ENCODE results near the gene CCDC195.
"Not testable (repeated sequence)": the region's sequence is repeated elsewhere in the genome, so short reads cannot be mapped to it uniquely, and the experiment has no call there.

The CCDC195 gene

GRCh38 chr2:224709301-224709700 is 6.9 kb downstream of the CCDC195 start:
- no peak for DNase-seq (ENCODE audit: low read depth, low spot score)
- H3K4me3 ChIP-seq (ENCODE audit: low read length) = no peak overlapping the region

- no peak overlapping the region for H3K4me3 ChIP-seq (ENCODE audit: low read length)
- no peak for DNase-seq (ENCODE audit: low read depth, low spot score)
Measured at GRCh38 chr2:224694502-224694901, 21.7 kb downstream of the CCDC195 start.

GRCh38 chr2:224691563-224691962 is 24.6 kb downstream of the CCDC195 start:
- H3K4me3 ChIP-seq (ENCODE audit: low read length) = no peak overlapping the region
- no peak for DNase-seq (ENCODE audit: low read depth, low spot score)

GRCh38 chr2:224690868-224691267 is 25.3 kb downstream of the CCDC195 start:
- H3K4me3 ChIP-seq (ENCODE audit: low read length) = no peak overlapping the region

GRCh38 chr2:224689539-224689938 is 26.6 kb downstream of the CCDC195 start:
- no peak for DNase-seq (ENCODE audit: low read depth, low spot score)
- H3K4me3 ChIP-seq (ENCODE audit: low read length) = no peak overlapping the region

More at GRCh38 chr2:224690868-224691267, 25.3 kb downstream of the CCDC195 start:
- no peak for DNase-seq (ENCODE audit: low read depth, low spot score)

- no peak overlapping the region for H3K4me3 ChIP-seq (ENCODE audit: low read length)
- no peak for DNase-seq (ENCODE audit: low read depth, low spot score)
Measured at GRCh38 chr2:224688997-224689396, 27.2 kb downstream of the CCDC195 start.

GRCh38 chr2:224687156-224687555 is 29.0 kb downstream of the CCDC195 start:
- H3K4me3 ChIP-seq (ENCODE audit: low read length) = no peak overlapping the region
- DNase-seq (ENCODE audit: low read depth, low spot score) = no peak

- no peak for DNase-seq (ENCODE audit: low read depth, low spot score)
- no peak overlapping the region for H3K4me3 ChIP-seq (ENCODE audit: low read length)
Measured at GRCh38 chr2:224685121-224685520, 31.0 kb downstream of the CCDC195 start.

GRCh38 chr2:224682134-224682533 is 34.0 kb downstream of the CCDC195 start:
- DNase-seq (ENCODE audit: low read depth, low spot score) = no peak
- H3K4me3 ChIP-seq (ENCODE audit: low read length) = no peak overlapping the region

- DNase-seq (ENCODE audit: low read depth, low spot score) = no peak
- no peak overlapping the region for H3K4me3 ChIP-seq (ENCODE audit: low read length)
Measured at GRCh38 chr2:224671731-224672130, 44.4 kb downstream of the CCDC195 start.

- H3K4me3 ChIP-seq (ENCODE audit: low read length) = no peak overlapping the region
- no peak for DNase-seq (ENCODE audit: low read depth, low spot score)
Measured at GRCh38 chr2:224670203-224670602, 46.0 kb downstream of the CCDC195 start.

GRCh38 chr2:224669449-224669848 is 46.7 kb downstream of the CCDC195 start:
- H3K4me3 ChIP-seq (ENCODE audit: low read length) = no peak overlapping the region
- DNase-seq (ENCODE audit: low read depth, low spot score) = no peak

GRCh38 chr2:224668123-224668909 is 47.8 kb downstream of the CCDC195 start:
- DNase-seq (ENCODE audit: low read depth, low spot score) = no peak
- no peak overlapping the region for H3K4me3 ChIP-seq (ENCODE audit: low read length)

GRCh38 chr2:224666951-224667553 is 49.1 kb downstream of the CCDC195 start:
- H3K4me3 ChIP-seq (ENCODE audit: low read length) = no peak overlapping the region

GRCh38 chr2:224663322-224663721 is 52.8 kb downstream of the CCDC195 start:
- DNase-seq (ENCODE audit: low read depth, low spot score); H3K4me3 ChIP-seq (ENCODE audit: low read length): not testable (repeated sequence)

More at GRCh38 chr2:224666951-224667553, 49.1 kb downstream of the CCDC195 start:
- DNase-seq (ENCODE audit: low read depth, low spot score) = no peak

GRCh38 chr2:224661708-224662107 is 54.5 kb downstream of the CCDC195 start:
- not testable (repeated sequence) for H3K4me3 ChIP-seq (ENCODE audit: low read length); DNase-seq (ENCODE audit: low read depth, low spot score)

GRCh38 chr2:224659714-224660113 is 56.5 kb downstream of the CCDC195 start:
- H3K4me3 ChIP-seq (ENCODE audit: low read length) = no peak overlapping the region
- no peak for DNase-seq (ENCODE audit: low read depth, low spot score)

GRCh38 chr2:224658780-224659405 is 57.3 kb downstream of the CCDC195 start:
- H3K4me3 ChIP-seq (ENCODE audit: low read length) = no peak overlapping the region
- DNase-seq (ENCODE audit: low read depth, low spot score) = no peak

GRCh38 chr2:224657349-224657748 is 58.8 kb downstream of the CCDC195 start:
- H3K4me3 ChIP-seq (ENCODE audit: low read length) = no peak overlapping the region
- no peak for DNase-seq (ENCODE audit: low read depth, low spot score)

- no peak overlapping the region for H3K4me3 ChIP-seq (ENCODE audit: low read length)
- DNase-seq (ENCODE audit: low read depth, low spot score) = no peak
Measured at GRCh38 chr2:224655006-224655537, 61.1 kb downstream of the CCDC195 start.
